Measurements from ENCODE around the gene BET1L.

Gene BET1L

GRCh38 chr11:204587-205109 is 2.6 kb downstream of the BET1L start:
- Histone ChIP-seq H3K27me3 (ENCODE audit: insufficient read depth, poor library complexity, severe bottlenecking) (no peaks in the 10 kb centered on the region), H3K4me3 (replicated peaks; ENCODE audit: insufficient read depth, low read length) (no peak overlapping the region), H3K27ac (replicated peaks) (no peak overlapping the region)
- no peak for DNase-seq (ENCODE audit: low read depth in 1 of 2, low spot score in 1 of 2)
- no peak for TF ChIP-seq POLR2AphosphoS5 (IDR thresholded peaks at IDR 0.05; ENCODE audit: low read depth)
- no peak for TF ChIP-seq SPI1 (IDR thresholded peaks at IDR 0.05; ENCODE audit: borderline replicate concordance, low read depth)
- TF ChIP-seq, protein P1, sequence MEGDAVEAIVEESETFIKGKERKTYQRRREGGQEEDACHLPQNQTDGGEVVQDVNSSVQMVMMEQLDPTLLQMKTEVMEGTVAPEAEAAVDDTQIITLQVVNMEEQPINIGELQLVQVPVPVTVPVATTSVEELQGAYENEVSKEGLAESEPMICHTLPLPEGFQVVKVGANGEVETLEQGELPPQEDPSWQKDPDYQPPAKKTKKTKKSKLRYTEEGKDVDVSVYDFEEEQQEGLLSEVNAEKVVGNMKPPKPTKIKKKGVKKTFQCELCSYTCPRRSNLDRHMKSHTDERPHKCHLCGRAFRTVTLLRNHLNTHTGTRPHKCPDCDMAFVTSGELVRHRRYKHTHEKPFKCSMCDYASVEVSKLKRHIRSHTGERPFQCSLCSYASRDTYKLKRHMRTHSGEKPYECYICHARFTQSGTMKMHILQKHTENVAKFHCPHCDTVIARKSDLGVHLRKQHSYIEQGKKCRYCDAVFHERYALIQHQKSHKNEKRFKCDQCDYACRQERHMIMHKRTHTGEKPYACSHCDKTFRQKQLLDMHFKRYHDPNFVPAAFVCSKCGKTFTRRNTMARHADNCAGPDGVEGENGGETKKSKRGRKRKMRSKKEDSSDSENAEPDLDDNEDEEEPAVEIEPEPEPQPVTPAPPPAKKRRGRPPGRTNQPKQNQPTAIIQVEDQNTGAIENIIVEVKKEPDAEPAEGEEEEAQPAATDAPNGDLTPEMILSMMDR (IDR thresholded peaks at IDR 0.05; ENCODE audit: insufficient read depth, low read length) = no peak
- TF ChIP-seq REST (IDR thresholded peaks at IDR 0.05; ENCODE audit: insufficient replicate concordance, low read depth) = no peak
- TF ChIP-seq GABPA (IDR thresholded peaks at IDR 0.05; ENCODE audit: low read depth) = no peak

GRCh38 chr11:203945-204586 is 3.1 kb downstream of the BET1L start:
- Histone ChIP-seq H3K27ac (replicated peaks) (no peak overlapping the region), H3K4me3 (replicated peaks; ENCODE audit: insufficient read depth, low read length) (no peak overlapping the region), H3K27me3 (ENCODE audit: insufficient read depth, poor library complexity, severe bottlenecking) (no peaks in the 10 kb centered on the region)
- TF ChIP-seq POLR2AphosphoS5 (IDR thresholded peaks at IDR 0.05; ENCODE audit: low read depth) = peak; percentile 7; the same call in 1 of the 2 replicates
- no peak for TF ChIP-seq GABPA (IDR thresholded peaks at IDR 0.05; ENCODE audit: low read depth)
- DNase-seq (ENCODE audit: low read depth in 1 of 2, low spot score in 1 of 2) = no peak

DNA sequence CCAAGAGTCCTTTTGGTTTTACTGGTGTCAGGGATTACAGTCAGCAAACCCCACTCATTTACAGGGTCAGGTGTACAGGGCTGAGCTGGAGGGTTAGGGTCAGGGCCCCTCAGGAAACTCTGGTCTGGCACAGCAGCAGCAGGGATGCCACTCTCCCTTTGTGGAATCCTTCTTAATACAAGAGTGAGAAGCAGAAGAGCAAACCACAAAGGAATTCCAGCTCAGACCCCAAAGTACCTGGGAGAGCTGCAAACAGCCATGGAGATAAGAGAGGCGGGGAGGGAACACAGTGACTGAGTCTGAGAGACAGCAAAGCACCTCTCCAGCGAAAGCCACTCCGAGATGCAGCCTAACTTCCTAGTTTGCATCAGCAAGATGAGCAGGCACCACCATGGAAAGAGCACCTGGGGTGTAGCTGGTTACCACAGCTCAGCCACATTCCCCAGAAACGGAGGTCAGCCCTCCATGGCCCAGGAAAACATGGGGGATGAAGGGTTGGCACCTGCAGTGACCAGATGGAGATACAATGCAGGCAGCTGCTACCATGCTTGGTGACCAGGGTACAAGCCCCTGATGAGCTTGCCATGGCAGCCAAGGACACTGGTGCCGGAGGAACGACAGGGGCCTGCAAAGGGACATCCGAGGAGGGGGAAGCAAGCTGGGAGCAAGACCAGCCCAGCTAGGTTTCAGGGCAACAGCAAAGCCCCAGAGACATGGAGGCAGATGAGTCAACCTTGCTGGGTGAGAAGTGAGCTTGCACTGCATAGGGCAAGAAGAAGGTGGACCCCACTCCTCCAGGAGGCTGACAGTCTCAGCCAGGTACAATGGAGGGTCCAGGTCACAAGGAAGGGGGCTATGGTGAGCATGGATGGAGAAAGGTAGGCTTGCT is 3.9 kb downstream of the BET1L start:
- DNase-seq (ENCODE audit: low read depth in 1 of 2, low spot score in 1 of 2) = no peak
- H3K4me3 ChIP-seq (replicated peaks; ENCODE audit: insufficient read depth, low read length) = no peak overlapping the region
- H3K27me3 ChIP-seq (ENCODE audit: insufficient read depth, poor library complexity, severe bottlenecking) = no peaks in the 10 kb centered on the region
- TF ChIP-seq GABPA (IDR thresholded peaks at IDR 0.05; ENCODE audit: low read depth) (no peak), SPI1 (IDR thresholded peaks at IDR 0.05; ENCODE audit: borderline replicate concordance, low read depth) (no peak), REST (IDR thresholded peaks at IDR 0.05; ENCODE audit: insufficient replicate concordance, low read depth) (no peak)
- no peak overlapping the region for H3K27ac ChIP-seq (replicated peaks)

DNA sequence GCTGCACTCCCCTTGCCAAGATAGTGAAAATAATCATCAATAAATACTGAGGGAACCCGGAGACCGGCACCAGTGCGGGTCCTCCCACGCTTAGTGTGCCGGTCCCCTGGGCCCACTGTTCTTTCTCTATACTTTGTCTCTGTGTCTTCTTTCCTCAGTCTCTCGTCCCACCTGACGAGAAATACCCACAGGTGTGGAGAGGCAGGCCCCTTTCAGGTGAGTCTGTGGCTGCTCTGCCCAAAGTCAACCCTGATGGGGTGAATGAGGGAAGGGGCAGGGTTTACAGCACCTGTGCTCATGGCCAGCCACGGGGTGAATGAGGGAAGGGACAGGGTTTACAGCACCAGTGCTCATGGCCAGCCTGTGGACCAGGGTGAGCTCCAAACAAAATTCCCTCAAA is 4.7 kb downstream of the BET1L start:
- H3K4me3 ChIP-seq (replicated peaks; ENCODE audit: insufficient read depth, low read length) = no peak overlapping the region
- no peak for DNase-seq (ENCODE audit: low read depth in 1 of 2, low spot score in 1 of 2)
- peak overlapping the region; percentile 57; the same call in 1 of the 2 replicates for H3K27ac ChIP-seq (replicated peaks)
- TF ChIP-seq REST (IDR thresholded peaks at IDR 0.05; ENCODE audit: insufficient replicate concordance, low read depth) (no peak), SPI1 (IDR thresholded peaks at IDR 0.05; ENCODE audit: borderline replicate concordance, low read depth) (no peak)
- TF ChIP-seq, protein P1 (IDR thresholded peaks at IDR 0.05; ENCODE audit: insufficient read depth, low read length) = no peak
- H3K27me3 ChIP-seq (ENCODE audit: insufficient read depth, poor library complexity, severe bottlenecking) = no peaks in the 10 kb centered on the region
